ENCODE results near the gene LDLRAD4. TPM values are rescaled to one million over a fixed set of nuclear protein-coding genes. Genes with fewer than 3 reads are reported as not detected.
"Not testable (repeated sequence)": the region's sequence is repeated elsewhere in the genome, so short reads cannot be mapped to it uniquely, and the experiment has no call there.

The LDLRAD4 gene
- total RNA-seq, 1 donor from 2014 or later, result 28.2 TPM

- DNase-seq, result no peak
Observed at GRCh38 chr18:13338318-13338717, 119.8 kb downstream of the LDLRAD4 start.

- DNase-seq, result no peak
Observed at GRCh38 chr18:13339653-13340052, 121.1 kb downstream of the LDLRAD4 start.

- DNase-seq, result not testable (repeated sequence)
Observed at GRCh38 chr18:13346449-13346848, 127.9 kb downstream of the LDLRAD4 start.

- no peak for DNase-seq
Observed at GRCh38 chr18:13353084-13353823, 134.7 kb downstream of the LDLRAD4 start.

- DNase-seq, result no peak
Observed at GRCh38 chr18:13354402-13354801, 135.8 kb downstream of the LDLRAD4 start.

- no peak for DNase-seq
Observed at GRCh38 chr18:13356032-13356431, 137.5 kb downstream of the LDLRAD4 start.

GRCh38 chr18:13357289-13357688 lies 138.7 kb downstream of the LDLRAD4 start:
- no peak for DNase-seq

- DNase-seq, result no peak
Observed at GRCh38 chr18:13359210-13359609, 140.7 kb downstream of the LDLRAD4 start.

GRCh38 chr18:13361431-13361830 lies 142.9 kb downstream of the LDLRAD4 start:
- no peak for DNase-seq

GRCh38 chr18:13362051-13362450 lies 143.5 kb downstream of the LDLRAD4 start:
- DNase-seq, result no peak

GRCh38 chr18:13362607-13363006 lies 144.0 kb downstream of the LDLRAD4 start:
- DNase-seq, result no peak

GRCh38 chr18:13363359-13363758 lies 144.8 kb downstream of the LDLRAD4 start:
- DNase-seq, result no peak

- DNase-seq, result no peak
Observed at GRCh38 chr18:13364721-13365205, 146.2 kb downstream of the LDLRAD4 start.

- no peak for DNase-seq
Observed at GRCh38 chr18:13366131-13366530, 147.6 kb downstream of the LDLRAD4 start.

GRCh38 chr18:13366541-13366940 lies 148.0 kb downstream of the LDLRAD4 start:
- DNase-seq, result no peak

GRCh38 chr18:13366962-13367892 lies 148.7 kb downstream of the LDLRAD4 start:
- no peak for DNase-seq

- no peak for DNase-seq
Observed at GRCh38 chr18:13368080-13368813, 149.7 kb downstream of the LDLRAD4 start.

- DNase-seq, result no peak
Observed at GRCh38 chr18:13369353-13369752, 150.8 kb downstream of the LDLRAD4 start.

- DNase-seq, result no peak
Observed at GRCh38 chr18:13369756-13370510, 151.4 kb downstream of the LDLRAD4 start.

- DNase-seq, result no peak
Observed at GRCh38 chr18:13370995-13371625, 152.6 kb downstream of the LDLRAD4 start.

Measured in skin of body (tissue), 2 donors.